Keratinocyte (primary cell): ENCODE data around the gene ZNF581. TPM values are rescaled to one million over a fixed set of nuclear protein-coding genes. Genes with fewer than 3 reads are reported as not detected.

Experiments used
- DNase-seq: peaks from one replicate; pipeline ENCODE4 v3.0.0-alpha.2; 2011; ENCODE audit warnings: low read depth, missing footprints, low spot score
- FAIRE-seq: peaks from 2 replicates; lab custom pipeline; 2011; peaks lifted over from hg19 to GRCh38; lab: Jason Lieb, UNC
- H2AFZ ChIP-seq: 2 replicates; pipeline ENCODE4 v1.6.0; 2012; ENCODE audit warnings: low read length, control low read depth, inconsistent platforms; ENCODE audit not compliant: control insufficient read depth
- H3K27ac ChIP-seq: 2 replicates; pipeline ENCODE4 v1.5.1; 2011; ENCODE audit warnings: low read length; ENCODE audit not compliant: control insufficient read depth, insufficient read depth
- H3K27me3 ChIP-seq: 3 replicates; pipeline ENCODE4 v1.6.0; 2011; ENCODE audit warnings: low read length; ENCODE audit not compliant: control insufficient read depth, insufficient read depth; ENCODE audit errors: extremely low read depth
- H3K36me3 ChIP-seq, 2 experiments: 2 replicates in 1 of 2; 3 replicates in 1 of 2; pipeline ENCODE4 v1.5.1; 2011; ENCODE audit warnings: low read length in 2 of 2, mild to moderate bottlenecking in 1 of 2; ENCODE audit not compliant: control insufficient read depth in 2 of 2, insufficient read depth in 2 of 2; ENCODE audit errors: extremely low read depth in 1 of 2
- H3K4me1 ChIP-seq: 3 replicates; pipeline ENCODE4 v1.5.1; 2011; ENCODE audit warnings: low read length; ENCODE audit not compliant: control insufficient read depth, insufficient read depth; ENCODE audit errors: extremely low read depth
- H3K4me2 ChIP-seq: 3 replicates; pipeline ENCODE4 v1.6.0; 2011; ENCODE audit warnings: low read depth, low read length; ENCODE audit not compliant: control insufficient read depth, insufficient read depth; ENCODE audit errors: extremely low read depth
- H3K4me3 ChIP-seq, 3 experiments: fragments of 200-600 bp in 1 of 3; sonication (generic) in 1 of 3; 2 replicates in 2 of 3; 3 replicates in 1 of 3; pipeline ENCODE4 v1.5.1; 2011 to 2016; ENCODE audit warnings: low read length in 3 of 3, mild to moderate bottlenecking in 3 of 3, control low read depth in 2 of 3, inconsistent platforms in 1 of 3, low read depth in 1 of 3, mixed read lengths in 1 of 3, mixed run types in 1 of 3, moderate library complexity in 1 of 3; ENCODE audit not compliant: control insufficient read depth in 2 of 3, insufficient read depth in 2 of 3; ENCODE audit errors: extremely low read depth in 1 of 3
- H3K79me2 ChIP-seq: 2 replicates; pipeline ENCODE4 v1.6.0; 2012; ENCODE audit warnings: low read length; ENCODE audit not compliant: control insufficient read depth, insufficient read depth
- H3K9ac ChIP-seq: 3 replicates; pipeline ENCODE4 v1.6.0; 2011; ENCODE audit warnings: low read length; ENCODE audit not compliant: control insufficient read depth, insufficient read depth; ENCODE audit errors: extremely low read depth
- H3K9me1 ChIP-seq: 3 replicates; pipeline ENCODE4 v1.6.0; 2011; ENCODE audit warnings: low read length; ENCODE audit not compliant: control insufficient read depth, insufficient read depth; ENCODE audit errors: extremely low read depth
- H3K9me3 ChIP-seq: 2 replicates; pipeline ENCODE4 v1.5.1; 2012; ENCODE audit warnings: low read depth, low read length; ENCODE audit not compliant: control insufficient read depth
- H4K20me1 ChIP-seq: 3 replicates; pipeline ENCODE4 v1.6.0; 2011; ENCODE audit warnings: low read length; ENCODE audit not compliant: control insufficient read depth, insufficient read depth; ENCODE audit errors: extremely low read depth
- EZH2 ChIP-seq: IDR thresholded peaks from one replicate; pipeline ENCODE4 v1.6.1; 2012; ENCODE audit warnings: inconsistent platforms, mild to moderate bottlenecking, low read length, moderate library complexity
- dilution Hi-C: fragments of 300-500 bp; cut with MboI; formaldehyde crosslinking; loops from one replicate; pipeline ENCODE4 v1.7.0; 2020; ENCODE audit warnings: low sequenced_read_pairs; ENCODE audit not compliant: extremely low pct_ligation_motif_present
- polyA plus RNA-seq, 5 experiments: library from polyadenylated mRNA; depleted of rRNA in 3 of 5; stranded (reverse) in 3 of 5; stranded (forward) in 1 of 5; unstranded in 1 of 5; fragments of >200 nt; gene quantifications; 1 replicate in 1 of 5; 2 replicates in 3 of 5; 3 replicates in 1 of 5; pipeline versions ENCODE4 v1.2.1 to v1.2.3, GENCODE V29; 2011 to 2012; ENCODE audit warnings: missing spikeins in 2 of 5, low read depth in 1 of 5, low replicate concordance in 1 of 5
- TF ChIP-seq, protein P1 (sequence below), 3 experiments: IDR thresholded peaks in 1 of 3; conservative IDR thresholded peaks in 1 of 3; optimal IDR thresholded peaks in 1 of 3; 2 replicates in 2 of 3; 3 replicates in 1 of 3; pipeline versions ENCODE3 to v1.5.1; 2011; ENCODE audit warnings: low read length in 3 of 3, mild to moderate bottlenecking in 3 of 3, moderate library complexity in 2 of 3, control low read depth in 1 of 3, inconsistent platforms in 1 of 3; ENCODE audit not compliant: insufficient read depth in 2 of 3; ENCODE audit errors: extremely low read depth in 1 of 3

ZNF581 gene
- polyA plus RNA-seq, 1 donor (not counting 4 experiments of a cell fraction or from before 2014, with no cell fraction given), result 14.8 TPM

DNA sequence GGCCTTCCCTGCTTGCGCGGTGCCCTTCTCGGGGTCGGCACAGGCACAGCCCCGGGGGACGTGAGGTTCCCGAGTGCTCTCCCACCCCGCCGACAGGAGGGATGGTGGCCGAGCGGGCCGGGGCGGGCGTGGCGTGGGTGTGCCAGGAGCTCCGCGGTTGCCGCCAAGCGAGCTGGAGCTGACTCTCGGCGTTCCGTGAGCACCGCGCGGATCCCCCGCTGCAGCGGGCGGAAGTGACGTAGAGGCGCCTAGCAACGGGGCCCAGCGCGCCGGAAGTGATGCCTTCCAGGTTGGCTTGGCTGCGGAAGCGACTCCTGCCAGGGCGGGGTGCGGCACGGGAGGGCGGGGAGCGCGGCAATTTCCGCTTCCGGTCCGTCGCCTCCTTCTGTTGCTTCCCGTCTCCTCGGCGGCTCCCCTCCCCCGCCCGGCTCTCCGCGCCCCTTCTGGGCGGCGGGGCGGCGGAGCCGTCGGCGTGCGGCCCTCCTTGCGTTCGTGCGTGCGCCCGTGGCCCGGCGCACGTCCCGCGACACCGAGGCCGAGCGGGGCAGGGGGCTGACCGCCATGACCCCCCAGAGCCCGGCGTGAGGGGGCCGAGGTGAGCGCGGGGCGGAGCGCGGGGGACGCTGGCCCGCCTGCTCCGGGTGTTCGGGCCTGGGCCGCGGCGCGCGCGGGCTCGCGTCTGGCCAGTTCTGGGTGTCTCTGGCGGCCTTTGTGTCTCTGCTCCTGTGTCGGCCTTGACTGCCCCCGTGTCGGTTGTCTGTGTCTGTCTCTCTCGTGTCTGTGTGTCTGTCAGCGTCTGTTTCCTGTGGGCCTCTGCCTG, 31.6 kb downstream of the ZNF581 start, which contains the start of gene EPN1:
TSS of gene EPN1 (plus strand) at position 386 of the 820 bp plus-strand sequence. CDS start 3,402 bp downstream, outside the sequence.
- Histone ChIP-seq H3K27me3 (no peaks in the 10 kb centered on the region), H3K4me1 (peaks cover 29% of the 10 kb centered on the region), H3K4me2 (peak within 1 kb of the TSS; percentile 89), H3K9me1 (no peaks in the 10 kb centered on the region), H3K4me3 (peak within 1 kb of the TSS; percentile 59 to 95 (median 89)), H3K27ac (peak within 1 kb of the TSS; percentile 85), H4K20me1 (peaks cover 19% of the 10 kb centered on the region), H3K36me3 (peaks cover 24 to 31% of the 10 kb centered on the region in 2 experiments), H2AFZ (peak within 1 kb of the TSS; percentile 52), H3K9me3 (no peaks in the 10 kb centered on the region), H3K79me2 (peaks cover 82% of the 10 kb centered on the region), H3K9ac (peak within 1 kb of the TSS; percentile 94)
- DNase-seq (peak; percentile 73), FAIRE-seq (peak; percentile 63)
- dilution Hi-C loops, result no loop called here
- TF ChIP-seq EZH2, result no peak
- TF ChIP-seq, protein P1, sequence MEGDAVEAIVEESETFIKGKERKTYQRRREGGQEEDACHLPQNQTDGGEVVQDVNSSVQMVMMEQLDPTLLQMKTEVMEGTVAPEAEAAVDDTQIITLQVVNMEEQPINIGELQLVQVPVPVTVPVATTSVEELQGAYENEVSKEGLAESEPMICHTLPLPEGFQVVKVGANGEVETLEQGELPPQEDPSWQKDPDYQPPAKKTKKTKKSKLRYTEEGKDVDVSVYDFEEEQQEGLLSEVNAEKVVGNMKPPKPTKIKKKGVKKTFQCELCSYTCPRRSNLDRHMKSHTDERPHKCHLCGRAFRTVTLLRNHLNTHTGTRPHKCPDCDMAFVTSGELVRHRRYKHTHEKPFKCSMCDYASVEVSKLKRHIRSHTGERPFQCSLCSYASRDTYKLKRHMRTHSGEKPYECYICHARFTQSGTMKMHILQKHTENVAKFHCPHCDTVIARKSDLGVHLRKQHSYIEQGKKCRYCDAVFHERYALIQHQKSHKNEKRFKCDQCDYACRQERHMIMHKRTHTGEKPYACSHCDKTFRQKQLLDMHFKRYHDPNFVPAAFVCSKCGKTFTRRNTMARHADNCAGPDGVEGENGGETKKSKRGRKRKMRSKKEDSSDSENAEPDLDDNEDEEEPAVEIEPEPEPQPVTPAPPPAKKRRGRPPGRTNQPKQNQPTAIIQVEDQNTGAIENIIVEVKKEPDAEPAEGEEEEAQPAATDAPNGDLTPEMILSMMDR (optimal IDR thresholded peaks at IDR 0.05 in 1 of 3, IDR thresholded peaks at IDR 0.05 in 1 of 3, conservative IDR thresholded peaks at IDR 0.05 in 1 of 3; ENCODE audit: extremely low read depth in 1 of 3, insufficient read depth in 2 of 3, low read length in 3 of 3), result no peak

DNA sequence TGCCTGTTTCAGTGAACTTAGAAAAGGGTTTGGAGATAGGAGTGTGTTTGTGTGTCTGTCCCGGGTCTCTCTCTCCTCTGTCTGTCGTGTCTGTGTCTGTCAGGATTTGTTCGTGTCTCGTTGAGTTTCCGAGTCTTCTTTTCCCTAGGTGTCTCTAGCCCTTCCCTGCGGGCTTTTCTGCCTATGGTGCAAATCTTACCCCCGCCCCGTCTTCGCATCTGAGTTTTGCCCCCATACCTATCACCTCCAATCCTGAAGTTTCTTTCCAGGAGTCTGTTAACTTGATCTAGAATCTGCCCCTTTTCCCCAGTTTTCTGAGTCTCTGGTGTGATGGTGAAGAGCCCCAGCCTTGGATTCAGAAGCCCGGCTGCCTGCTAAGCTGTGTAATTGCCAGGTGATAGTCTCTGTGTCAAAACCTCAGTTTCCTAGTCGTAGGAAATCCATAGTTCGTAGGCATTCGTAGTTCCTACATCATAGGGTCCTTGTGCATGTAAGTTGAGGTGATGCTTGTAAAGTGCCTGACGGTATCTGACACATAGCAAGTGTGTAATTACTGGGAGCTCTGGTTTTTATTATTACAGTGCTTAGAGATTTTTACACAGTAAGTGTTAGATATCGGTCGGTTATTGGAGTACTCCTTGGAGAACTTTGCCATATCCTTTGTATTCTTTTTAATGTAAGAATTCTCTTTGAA, 32.4 kb downstream of the ZNF581 start:
- FAIRE-seq, result no peak

More for the DNA sequence above, 32.4 kb downstream of the ZNF581 start:
- peaks cover 31% of the 10 kb centered on the region for H3K4me1 ChIP-seq
- H3K4me2 ChIP-seq, result peak overlapping the region; percentile 89
- DNase-seq, result no peak
- H3K9ac ChIP-seq, result peak overlapping the region; percentile 94
- H4K20me1 ChIP-seq, result peaks cover 16% of the 10 kb centered on the region
- TF ChIP-seq EZH2, result no peak
- TF ChIP-seq, protein P1 (optimal IDR thresholded peaks at IDR 0.05 in 1 of 3, IDR thresholded peaks at IDR 0.05 in 1 of 3, conservative IDR thresholded peaks at IDR 0.05 in 1 of 3; ENCODE audit: extremely low read depth in 1 of 3, insufficient read depth in 2 of 3, low read length in 3 of 3), result no peak
- H3K27ac ChIP-seq, result peak overlapping the region; percentile 85
- peaks cover 24 to 35% of the 10 kb centered on the region in 2 experiments for H3K36me3 ChIP-seq
- dilution Hi-C loops, result no loop called here
- no peaks in the 10 kb centered on the region for H3K9me1 ChIP-seq
- peak overlapping the region; percentile 59 to 95 (median 89) for H3K4me3 ChIP-seq
- no peaks in the 10 kb centered on the region for H3K9me3 ChIP-seq
- peaks cover 82% of the 10 kb centered on the region for H3K79me2 ChIP-seq
- peak overlapping the region; percentile 52 for H2AFZ ChIP-seq
- no peaks in the 10 kb centered on the region for H3K27me3 ChIP-seq
